ENCODE results near the gene ERBB3.
"Not testable (repeated sequence)": the region's sequence is repeated elsewhere in the genome, so short reads cannot be mapped to it uniquely, and the experiment has no call there.

Gene ERBB3

GRCh38 chr12:56079723-56080555, at the start of gene ERBB3:
Gene ERBB3 (plus strand): TSS chr12:56080165. CDS start chr12:56080301, 136 bp downstream.
- DNase-seq: peak; percentile 66 to 67

- DNase-seq: no peak
Measured at GRCh38 chr12:56031987-56032386, 48.0 kb upstream of the ERBB3 start.

- DNase-seq: no peak
Measured at GRCh38 chr12:56034586-56035332, 45.2 kb upstream of the ERBB3 start.

- DNase-seq: no peak
Measured at GRCh38 chr12:56037161-56037560, 42.8 kb upstream of the ERBB3 start.

GRCh38 chr12:56038022-56038655, 41.8 kb upstream of the ERBB3 start:
- DNase-seq: no peak

- no peak for DNase-seq
Measured at GRCh38 chr12:56040151-56040550, 39.8 kb upstream of the ERBB3 start.

GRCh38 chr12:56040963-56041551, 38.9 kb upstream of the ERBB3 start:
- DNase-seq: no peak

- DNase-seq: peak; percentile 83 to 98
Measured at GRCh38 chr12:56041552-56042429, 38.2 kb upstream of the ERBB3 start, which contains the start of gene RPS26. Gene RPS26 (plus strand): TSS chr12:56041918. CDS start chr12:56042167, 249 bp downstream.

GRCh38 chr12:56042430-56042813, 37.5 kb upstream of the ERBB3 start:
- not testable (repeated sequence) for DNase-seq

- no peak for DNase-seq
Measured at GRCh38 chr12:56042843-56043242, 37.1 kb upstream of the ERBB3 start.

GRCh38 chr12:56046027-56046780, 33.8 kb upstream of the ERBB3 start:
- DNase-seq: no peak

GRCh38 chr12:56053407-56053893, 26.5 kb upstream of the ERBB3 start:
- DNase-seq: no peak

GRCh38 chr12:56059964-56060363, 20.0 kb upstream of the ERBB3 start:
- DNase-seq: not testable (repeated sequence)

GRCh38 chr12:56061982-56062381, 18.0 kb upstream of the ERBB3 start:
- DNase-seq: no peak

GRCh38 chr12:56062996-56063395, 17.0 kb upstream of the ERBB3 start:
- DNase-seq: no peak

- DNase-seq: no peak
Measured at GRCh38 chr12:56071648-56072047, 8.3 kb upstream of the ERBB3 start.

GRCh38 chr12:56074396-56074795, 5.6 kb upstream of the ERBB3 start:
- no peak for DNase-seq

GRCh38 chr12:56077966-56078365, 2.0 kb upstream of the ERBB3 start:
- not testable (repeated sequence) for DNase-seq

GRCh38 chr12:56078427-56078826, 1.5 kb upstream of the ERBB3 start:
- DNase-seq: no peak

- peak; percentile 4 to 49 for DNase-seq
Measured at GRCh38 chr12:56078931-56079722, 838 bp upstream of the ERBB3 start.
